ENCODE data around the gene SHANK2. TPM values are rescaled to one million over a fixed set of nuclear protein-coding genes. Genes with fewer than 3 reads are reported as not detected.

SHANK2 gene
- total RNA-seq, 1 donor from 2014 or later, result 16.0 TPM

GRCh38 chr11:71284525-71285092 lies 32.2 kb upstream of the SHANK2 start:
- no peak for DNase-seq (ENCODE audit: low read depth)
- Histone ChIP-seq H3K4me3 (ENCODE audit: low read depth, low read length) (no peak overlapping the region), H3K36me3 (ENCODE audit: control insufficient read depth, insufficient read depth, low read length) (no peaks in the 10 kb centered on the region), H3K27me3 (ENCODE audit: control insufficient read depth, insufficient read depth, low read length) (no peaks in the 10 kb centered on the region)
- no peak for TF ChIP-seq CTCF (IDR thresholded peaks at IDR 0.05; ENCODE audit: insufficient read depth, low read length, poor library complexity, severe bottlenecking)

- Histone ChIP-seq H3K27me3 (ENCODE audit: control insufficient read depth, insufficient read depth, low read length) (no peaks in the 10 kb centered on the region), H3K4me3 (ENCODE audit: low read depth, low read length) (no peak overlapping the region), H3K36me3 (ENCODE audit: control insufficient read depth, insufficient read depth, low read length) (no peaks in the 10 kb centered on the region)
- DNase-seq (ENCODE audit: low read depth), result no peak
- TF ChIP-seq CTCF (IDR thresholded peaks at IDR 0.05; ENCODE audit: insufficient read depth, low read length, poor library complexity, severe bottlenecking), result no peak
Measured at GRCh38 chr11:71283971-71284441, 31.6 kb upstream of the SHANK2 start.

- TF ChIP-seq CTCF (IDR thresholded peaks at IDR 0.05; ENCODE audit: insufficient read depth, low read length, poor library complexity, severe bottlenecking), result no peak
- H3K36me3 ChIP-seq (ENCODE audit: control insufficient read depth, insufficient read depth, low read length), result no peaks in the 10 kb centered on the region
- H3K4me3 ChIP-seq (ENCODE audit: low read depth, low read length), result no peak overlapping the region
- no peaks in the 10 kb centered on the region for H3K27me3 ChIP-seq (ENCODE audit: control insufficient read depth, insufficient read depth, low read length)
- no peak for DNase-seq (ENCODE audit: low read depth)
Measured at GRCh38 chr11:71282581-71283351, 30.4 kb upstream of the SHANK2 start.

- no peak overlapping the region for H3K4me3 ChIP-seq (ENCODE audit: low read depth, low read length)
- no peak for DNase-seq (ENCODE audit: low read depth)
- no peaks in the 10 kb centered on the region for H3K27me3 ChIP-seq (ENCODE audit: control insufficient read depth, insufficient read depth, low read length)
- TF ChIP-seq CTCF (IDR thresholded peaks at IDR 0.05; ENCODE audit: insufficient read depth, low read length, poor library complexity, severe bottlenecking), result no peak
- H3K36me3 ChIP-seq (ENCODE audit: control insufficient read depth, insufficient read depth, low read length), result no peaks in the 10 kb centered on the region
Measured at GRCh38 chr11:71281831-71282230, 29.5 kb upstream of the SHANK2 start.

GRCh38 chr11:71281204-71281603 lies 28.8 kb upstream of the SHANK2 start:
- H3K4me3 ChIP-seq (ENCODE audit: low read depth, low read length), result no peak overlapping the region

More at GRCh38 chr11:71281204-71281603, 28.8 kb upstream of the SHANK2 start:
- H3K36me3 ChIP-seq (ENCODE audit: control insufficient read depth, insufficient read depth, low read length), result no peaks in the 10 kb centered on the region
- TF ChIP-seq CTCF (IDR thresholded peaks at IDR 0.05; ENCODE audit: insufficient read depth, low read length, poor library complexity, severe bottlenecking), result no peak
- DNase-seq (ENCODE audit: low read depth), result no peak
- no peaks in the 10 kb centered on the region for H3K27me3 ChIP-seq (ENCODE audit: control insufficient read depth, insufficient read depth, low read length)
